C1 segment of cervical spinal cord (tissue), 14 donors: ENCODE results near the gene ACSM2B.
"Not testable (repeated sequence)": the region's sequence is repeated elsewhere in the genome, so short reads cannot be mapped to it uniquely, and the experiment has no call there.

ENCODE experiments used
- DNase-seq, 14 donors: peaks; one replicate each; lab custom pipeline; 2025; lab: John Stamatoyannopoulos, UW

ACSM2B gene

DNA sequence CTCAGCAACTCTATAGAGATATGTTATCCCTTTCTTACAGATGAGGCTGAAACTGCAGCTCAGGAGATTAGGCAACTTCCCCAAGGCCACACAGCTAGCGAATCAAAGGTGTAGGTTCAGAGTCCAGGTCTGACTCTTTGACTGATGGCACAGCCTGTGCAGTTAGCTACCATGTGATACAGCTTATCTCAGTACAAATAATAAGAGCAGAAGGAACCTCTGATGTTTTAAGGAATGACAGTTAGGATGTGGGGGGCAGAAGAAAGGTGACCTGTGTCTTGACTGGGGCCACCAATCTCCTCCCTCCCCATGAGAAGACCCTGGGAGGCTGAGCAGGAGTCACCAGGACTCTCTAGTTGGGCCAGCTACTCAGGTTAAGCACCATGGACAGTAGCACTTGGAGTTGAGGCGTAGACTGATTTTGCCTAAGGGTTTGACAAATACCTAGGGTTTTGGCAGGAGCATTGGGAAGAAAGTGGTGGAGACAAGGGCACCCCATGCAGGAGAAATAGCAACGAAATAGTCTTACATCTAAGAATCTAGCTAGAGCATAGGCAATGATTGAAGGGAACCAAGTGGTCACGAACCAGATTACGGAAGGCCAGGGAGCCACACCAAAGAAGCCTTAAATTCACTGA, 22.8 kb upstream of the ACSM2B start:
- no peak for DNase-seq

- DNase-seq: not testable (repeated sequence)
These were observed 19.5 kb upstream of the ACSM2B start for GRCh38 chr16:20595694-20596093.

DNA sequence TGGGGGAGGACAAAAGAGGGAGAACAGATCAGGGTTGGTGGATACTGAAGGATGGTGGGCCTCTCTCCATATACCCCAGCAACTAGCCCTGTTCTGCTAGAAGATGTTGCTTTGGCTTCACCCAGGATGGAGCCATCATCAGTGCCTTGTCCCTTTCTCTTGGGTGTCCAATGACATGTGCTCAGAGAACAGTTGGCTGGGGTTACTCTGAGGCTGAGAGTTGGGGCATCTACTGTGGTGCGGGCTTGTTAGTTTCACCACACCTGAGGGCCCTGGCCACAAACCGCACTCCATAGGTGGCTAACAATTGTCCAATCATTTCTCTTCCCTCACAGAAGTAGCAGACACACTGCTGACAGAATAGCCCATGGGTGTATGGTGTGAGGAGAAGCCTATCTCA, 18.9 kb upstream of the ACSM2B start:
- DNase-seq: not testable (repeated sequence)

DNA sequence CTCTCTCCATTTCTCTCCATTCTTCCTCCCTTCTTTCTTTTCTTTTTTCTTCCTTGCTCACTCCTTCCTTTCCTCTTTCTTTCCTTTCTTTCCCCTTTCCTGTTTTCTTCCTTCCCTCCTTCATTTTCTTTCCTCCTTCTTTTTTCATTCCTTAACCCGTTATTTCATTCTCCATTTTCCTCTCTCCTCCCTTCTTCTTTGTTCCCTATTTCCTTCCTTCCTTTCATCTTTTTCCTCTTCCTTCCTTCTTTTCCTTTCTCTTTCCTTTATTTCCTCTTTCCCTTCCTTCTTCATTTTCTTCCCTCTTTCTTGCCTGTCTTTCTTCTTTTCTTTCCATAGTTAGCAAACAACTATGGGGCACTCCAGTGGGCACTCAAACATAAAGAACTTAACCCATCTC, 16.6 kb upstream of the ACSM2B start:
- DNase-seq: not testable (repeated sequence)

DNA sequence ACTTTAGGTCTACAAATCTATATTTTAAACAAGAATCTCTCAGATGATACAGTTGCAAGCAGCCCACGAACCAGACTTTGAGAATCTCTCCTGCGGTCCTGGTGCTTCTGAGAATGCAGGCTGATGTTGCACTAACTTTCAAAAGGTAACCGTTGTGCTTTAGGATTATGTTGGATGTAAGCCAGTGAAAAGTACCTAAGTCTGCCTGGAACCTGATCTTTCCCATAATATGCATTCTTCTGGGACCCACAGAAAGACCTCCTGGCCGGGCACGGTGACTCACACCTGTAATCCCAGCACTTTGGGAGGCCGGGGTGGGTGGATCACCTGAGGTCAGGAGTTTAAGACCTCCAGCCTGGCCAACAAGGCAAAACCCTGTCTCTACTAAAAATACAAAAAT, 13.3 kb upstream of the ACSM2B start:
- not testable (repeated sequence) for DNase-seq

- DNase-seq: not testable (repeated sequence)
These were observed 11.5 kb upstream of the ACSM2B start for GRCh38 chr16:20587645-20588074.

DNA sequence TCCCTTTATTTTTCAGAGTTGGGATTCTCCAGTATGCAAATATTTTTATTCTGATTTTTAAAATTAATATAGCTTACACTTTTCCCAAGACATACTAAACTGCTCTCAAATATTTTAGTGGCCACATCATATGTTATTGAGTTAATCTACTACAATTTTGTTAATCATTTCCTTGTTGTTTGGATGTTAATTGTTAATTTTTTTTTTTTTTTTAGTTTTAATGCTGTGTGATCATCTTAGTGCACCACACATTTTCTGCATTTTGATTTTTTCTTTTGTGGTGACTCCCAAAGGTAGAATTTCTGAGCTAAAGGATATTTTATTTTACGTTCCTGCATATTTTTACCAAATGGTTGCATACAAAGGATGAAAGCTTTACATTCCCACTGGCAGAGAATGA, 10.5 kb upstream of the ACSM2B start:
- not testable (repeated sequence) for DNase-seq

- DNase-seq: not testable (repeated sequence)
These were observed 9.9 kb upstream of the ACSM2B start for GRCh38 chr16:20586112-20586511.

- DNase-seq: not testable (repeated sequence)
These were observed 4.5 kb upstream of the ACSM2B start for GRCh38 chr16:20580487-20581259.

GRCh38 chr16:20578091-20578490, 1.9 kb upstream of the ACSM2B start:
- not testable (repeated sequence) for DNase-seq

DNA sequence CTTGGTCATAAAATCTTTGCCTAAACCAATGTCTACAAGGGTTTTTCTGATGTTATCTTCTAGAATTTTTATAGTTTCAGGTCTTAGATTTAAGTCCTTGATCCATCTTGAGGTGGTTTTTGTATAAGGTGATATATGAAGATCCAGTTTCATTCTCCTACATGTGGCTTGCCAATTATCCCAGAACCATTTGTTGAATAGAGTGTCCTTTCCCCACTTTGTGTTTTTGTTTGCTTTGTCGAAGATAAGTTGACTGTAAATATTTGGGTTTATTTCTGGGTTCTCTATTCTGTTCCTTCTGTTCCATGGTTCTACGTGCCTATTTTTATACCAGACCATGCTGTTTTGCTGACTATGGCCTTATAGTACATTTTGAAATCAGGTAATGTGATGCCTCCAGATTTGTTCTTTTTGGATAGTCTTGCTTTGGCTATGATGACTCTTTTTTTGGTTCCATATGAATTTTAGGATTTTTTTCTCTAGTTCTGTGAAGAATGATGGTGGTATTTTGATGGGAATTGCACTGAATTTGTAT, 7.0 kb downstream of the ACSM2B start:
- not testable (repeated sequence) for DNase-seq

DNA sequence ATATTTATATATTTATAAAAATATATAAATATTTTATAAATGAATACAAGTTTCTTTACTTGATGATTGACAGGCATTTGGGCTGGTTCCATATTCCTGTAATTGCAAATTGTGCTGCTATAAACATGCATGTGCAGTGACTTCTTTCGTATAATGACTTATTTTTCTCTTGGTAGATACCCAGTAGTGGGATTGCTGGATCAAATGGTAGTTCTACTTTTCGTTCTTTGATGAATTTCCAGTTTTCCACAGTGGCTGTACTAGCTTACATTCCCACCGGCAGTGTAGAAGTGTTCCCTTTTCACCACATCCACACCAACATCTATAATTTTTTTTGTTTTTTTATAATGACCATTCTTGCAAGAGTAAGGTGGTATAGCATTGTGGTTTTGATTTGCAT, 7.8 kb downstream of the ACSM2B start:
- DNase-seq: no peak

- DNase-seq: no peak
These were observed 9.3 kb downstream of the ACSM2B start for GRCh38 chr16:20566864-20567263.

- not testable (repeated sequence) for DNase-seq
These were observed 10.8 kb downstream of the ACSM2B start for GRCh38 chr16:20565334-20565733.

DNA sequence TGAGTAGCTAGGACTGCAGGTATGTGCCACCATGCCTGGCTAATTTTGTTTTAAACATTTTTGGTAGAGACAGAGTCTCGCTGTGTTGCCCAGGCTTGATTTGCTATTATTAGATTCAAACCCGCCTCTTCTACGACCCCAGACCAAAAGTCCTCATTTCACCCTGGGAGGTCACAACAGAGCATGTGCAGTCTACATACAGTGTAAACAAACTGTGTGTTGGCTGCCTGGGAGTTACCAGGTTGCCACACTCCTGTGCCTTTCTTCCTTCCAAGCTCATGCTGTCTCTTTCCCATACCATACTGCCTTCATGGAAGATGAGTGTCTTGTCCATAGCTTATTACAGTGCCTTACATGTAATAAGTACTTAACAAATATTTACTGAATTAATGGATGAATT, 11.9 kb downstream of the ACSM2B start:
- DNase-seq: not testable (repeated sequence)

DNA sequence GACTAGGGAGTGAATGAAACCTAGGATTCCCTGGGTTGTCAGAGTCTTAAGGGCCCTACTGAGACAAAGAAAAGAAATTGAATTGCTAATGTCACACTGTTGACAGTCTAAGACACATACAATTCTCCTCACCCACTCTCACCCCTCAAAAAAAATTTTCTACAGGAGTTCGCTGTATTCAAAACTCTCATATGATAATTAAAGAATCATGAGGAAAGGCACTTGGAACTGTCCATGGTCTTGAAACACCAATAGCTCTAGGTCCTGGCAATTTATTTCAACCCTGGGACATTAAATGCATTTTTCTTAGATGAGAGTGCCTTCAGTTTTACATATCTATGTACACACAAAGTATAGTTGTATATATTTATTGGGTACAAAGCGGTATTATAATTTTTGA, 20.5 kb downstream of the ACSM2B start:
- DNase-seq: not testable (repeated sequence)

GRCh38 chr16:20554689-20555088, 21.5 kb downstream of the ACSM2B start:
- not testable (repeated sequence) for DNase-seq

DNA sequence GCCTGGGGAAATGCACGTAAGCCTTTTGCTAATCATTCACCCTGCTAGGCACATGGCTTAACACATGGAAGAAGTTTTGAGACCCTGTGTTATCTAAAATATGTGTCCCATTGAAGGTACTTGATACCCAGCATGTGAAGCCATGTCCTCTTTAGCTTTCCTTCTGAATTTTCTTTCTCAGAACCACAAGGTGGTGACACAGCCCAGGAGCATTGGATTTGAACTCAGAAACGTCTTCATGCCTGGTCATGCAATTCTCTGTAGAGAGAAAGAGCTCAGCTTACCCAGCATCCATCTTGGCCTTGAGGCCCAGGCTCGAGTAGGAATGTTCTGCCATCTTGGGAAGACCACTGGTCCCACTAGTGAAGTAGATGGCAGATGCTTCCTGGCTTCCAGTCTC, 22.7 kb downstream of the ACSM2B start:
- DNase-seq: not testable (repeated sequence)

- DNase-seq: not testable (repeated sequence)
These were observed 29.2 kb downstream of the ACSM2B start for GRCh38 chr16:20546951-20547350.

- DNase-seq: not testable (repeated sequence)
These were observed 29.8 kb downstream of the ACSM2B start for GRCh38 chr16:20546278-20546853.

- not testable (repeated sequence) for DNase-seq
These were observed 35.4 kb downstream of the ACSM2B start for GRCh38 chr16:20540603-20541316.

DNA sequence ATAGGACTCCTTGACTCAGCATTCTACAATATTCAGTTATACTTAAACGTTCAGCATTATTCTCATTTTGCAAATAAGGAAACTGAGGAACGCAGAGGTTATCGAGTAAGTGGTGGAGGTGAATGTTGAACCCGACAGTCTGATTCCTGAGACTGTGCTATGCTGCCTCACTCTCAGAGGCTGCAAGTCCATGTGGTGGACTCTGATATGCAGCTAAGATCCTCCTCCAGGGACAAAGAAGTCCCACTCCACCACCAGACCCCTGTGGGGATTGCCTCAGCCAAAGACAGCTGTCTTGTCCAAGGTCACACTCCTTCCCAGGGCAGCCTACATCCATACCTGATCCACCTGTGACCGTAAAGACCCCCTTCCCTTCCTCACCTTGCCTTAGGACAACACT, 37.5 kb downstream of the ACSM2B start:
- no peak for DNase-seq
